Measurements from ENCODE around the gene SLC17A5.

Gene SLC17A5

GRCh38 chr6:73581293-73581692 is 72.5 kb downstream of the SLC17A5 start:
- Histone ChIP-seq H2AFZ (ENCODE audit: low read depth) (no peak overlapping the region; the same call in 1 of the 2 replicates), H3K79me2 (ENCODE audit: insufficient read depth, low read depth) (no peaks in the 10 kb centered on the region), H3K9ac (peak overlapping the region; percentile 91; the same call in 1 of the 2 replicates), H3K27ac (peak overlapping the region; percentile 99), H3K4me3 (IDR thresholded peaks at IDR 0.05; ENCODE audit: insufficient read depth, low read depth, low read length) (no peak overlapping the region), H3K36me3 (ENCODE audit: insufficient read depth) (no peaks in the 10 kb centered on the region), H3K27me3 (ENCODE audit: insufficient read depth, low read depth) (no peaks in the 10 kb centered on the region), H3K4me2 (peak overlapping the region; percentile 88), H3K4me1 (ENCODE audit: low read depth, poor library complexity, severe bottlenecking) (peaks cover 63% of the 10 kb centered on the region), H4K20me1 (ENCODE audit: insufficient read depth) (no peaks in the 10 kb centered on the region)
- TF ChIP-seq CTCF (conservative IDR thresholded peaks at IDR 0.05; ENCODE audit: low read depth, low read length), result no peak

GRCh38 chr6:73580247-73581149 is 73.3 kb downstream of the SLC17A5 start:
- H3K4me3 ChIP-seq (IDR thresholded peaks at IDR 0.05; ENCODE audit: insufficient read depth, low read depth, low read length), result no peak overlapping the region
- H2AFZ ChIP-seq (ENCODE audit: low read depth), result peak overlapping the region; percentile 60
- no peaks in the 10 kb centered on the region for H3K27me3 ChIP-seq (ENCODE audit: insufficient read depth, low read depth)
- no peaks in the 10 kb centered on the region for H3K79me2 ChIP-seq (ENCODE audit: insufficient read depth, low read depth)
- H4K20me1 ChIP-seq (ENCODE audit: insufficient read depth), result no peaks in the 10 kb centered on the region
- H3K4me2 ChIP-seq, result peak overlapping the region; percentile 88
- no peaks in the 10 kb centered on the region for H3K36me3 ChIP-seq (ENCODE audit: insufficient read depth)
- peak; percentile 32; the same call in 1 of the 2 replicates for TF ChIP-seq CTCF (conservative IDR thresholded peaks at IDR 0.05; ENCODE audit: low read depth, low read length)
- peak overlapping the region; percentile 99 for H3K27ac ChIP-seq
- peak overlapping the region; percentile 91 for H3K9ac ChIP-seq
- peaks cover 55% of the 10 kb centered on the region for H3K4me1 ChIP-seq (ENCODE audit: low read depth, poor library complexity, severe bottlenecking)

GRCh38 chr6:73579851-73580246 is 73.9 kb downstream of the SLC17A5 start:
- H3K79me2 ChIP-seq (ENCODE audit: insufficient read depth, low read depth), result no peaks in the 10 kb centered on the region
- peak overlapping the region; percentile 91 for H3K9ac ChIP-seq
- no peaks in the 10 kb centered on the region for H3K27me3 ChIP-seq (ENCODE audit: insufficient read depth, low read depth)
- peak overlapping the region; percentile 99 for H3K27ac ChIP-seq
- H4K20me1 ChIP-seq (ENCODE audit: insufficient read depth), result no peaks in the 10 kb centered on the region
- no peak for TF ChIP-seq CTCF (conservative IDR thresholded peaks at IDR 0.05; ENCODE audit: low read depth, low read length)
- no peaks in the 10 kb centered on the region for H3K36me3 ChIP-seq (ENCODE audit: insufficient read depth)
- H2AFZ ChIP-seq (ENCODE audit: low read depth), result peak overlapping the region; percentile 60
- no peak overlapping the region for H3K4me3 ChIP-seq (IDR thresholded peaks at IDR 0.05; ENCODE audit: insufficient read depth, low read depth, low read length)
- peak overlapping the region; percentile 88 for H3K4me2 ChIP-seq
- H3K4me1 ChIP-seq (ENCODE audit: low read depth, poor library complexity, severe bottlenecking), result peaks cover 48% of the 10 kb centered on the region

- H4K20me1 ChIP-seq (ENCODE audit: insufficient read depth), result no peaks in the 10 kb centered on the region
- no peak overlapping the region for H3K4me3 ChIP-seq (IDR thresholded peaks at IDR 0.05; ENCODE audit: insufficient read depth, low read depth, low read length)
- no peaks in the 10 kb centered on the region for H3K36me3 ChIP-seq (ENCODE audit: insufficient read depth)
- H3K27ac ChIP-seq, result peak overlapping the region; percentile 99
- H3K4me1 ChIP-seq (ENCODE audit: low read depth, poor library complexity, severe bottlenecking), result peaks cover 45% of the 10 kb centered on the region
- no peak for TF ChIP-seq CTCF (conservative IDR thresholded peaks at IDR 0.05; ENCODE audit: low read depth, low read length)
- no peaks in the 10 kb centered on the region for H3K27me3 ChIP-seq (ENCODE audit: insufficient read depth, low read depth)
- H3K79me2 ChIP-seq (ENCODE audit: insufficient read depth, low read depth), result no peaks in the 10 kb centered on the region
- H3K9ac ChIP-seq, result peak overlapping the region; percentile 91
- H2AFZ ChIP-seq (ENCODE audit: low read depth), result peak overlapping the region; percentile 60
- H3K4me2 ChIP-seq, result peak overlapping the region; percentile 88
Measured at GRCh38 chr6:73579389-73579788, 74.4 kb downstream of the SLC17A5 start.
